GM11168 (cell line): ENCODE results near the gene BLOC1S3.

Source experiments
- in situ Hi-C: fragments of 300-500 bp; cut with MboI; formaldehyde crosslinking; loops from one replicate; pipeline ENCODE4 v1.12.0; 2022; ENCODE audit warnings: low sequenced_read_pairs; ENCODE audit not compliant: unreplicated experiment

Gene BLOC1S3

DNA sequence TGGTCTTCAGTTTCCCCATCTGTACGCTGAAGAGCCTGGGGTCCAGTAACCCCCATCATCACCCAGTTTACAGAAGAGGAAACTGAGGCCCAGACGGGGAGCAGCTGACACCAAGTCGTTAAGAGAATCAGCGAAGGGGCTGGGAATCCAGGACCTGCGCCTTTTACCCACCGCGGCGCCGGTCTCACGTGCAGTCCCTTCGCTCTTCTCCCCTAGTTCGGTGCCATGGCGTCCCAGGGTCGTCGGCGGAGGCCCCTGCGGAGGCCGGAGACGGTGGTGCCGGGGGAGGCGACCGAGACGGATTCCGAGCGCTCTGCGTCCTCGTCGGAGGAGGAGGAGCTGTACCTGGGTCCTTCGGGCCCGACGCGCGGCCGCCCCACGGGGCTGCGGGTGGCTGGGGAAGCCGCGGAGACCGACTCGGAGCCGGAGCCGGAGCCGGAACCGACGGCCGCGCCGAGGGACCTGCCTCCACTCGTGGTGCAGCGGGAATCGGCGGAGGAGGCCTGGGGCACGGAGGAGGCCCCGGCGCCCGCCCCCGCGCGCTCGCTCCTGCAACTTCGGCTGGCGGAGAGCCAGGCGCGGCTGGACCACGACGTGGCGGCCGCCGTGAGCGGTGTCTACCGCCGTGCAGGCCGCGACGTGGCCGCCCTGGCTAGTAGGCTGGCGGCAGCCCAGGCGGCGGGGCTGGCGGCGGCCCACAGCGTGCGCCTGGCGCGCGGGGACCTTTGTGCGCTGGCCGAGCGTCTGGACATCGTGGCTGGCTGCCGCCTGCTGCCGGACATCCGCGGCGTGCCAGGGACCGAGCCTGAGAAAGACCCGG is 698 bp downstream of the BLOC1S3 start:
- in situ Hi-C loops: no loop called here

GRCh38 chr19:45179892-45180370 is 1.3 kb downstream of the BLOC1S3 start:
- in situ Hi-C loops: no loop called here

- in situ Hi-C loops: no loop called here
Observed at GRCh38 chr19:45180936-45181335, 2.4 kb downstream of the BLOC1S3 start.

- in situ Hi-C loops: no loop called here
Observed at GRCh38 chr19:45182758-45183157, 4.2 kb downstream of the BLOC1S3 start.

GRCh38 chr19:45184115-45184514 is 5.5 kb downstream of the BLOC1S3 start:
- in situ Hi-C loops: no loop called here

DNA sequence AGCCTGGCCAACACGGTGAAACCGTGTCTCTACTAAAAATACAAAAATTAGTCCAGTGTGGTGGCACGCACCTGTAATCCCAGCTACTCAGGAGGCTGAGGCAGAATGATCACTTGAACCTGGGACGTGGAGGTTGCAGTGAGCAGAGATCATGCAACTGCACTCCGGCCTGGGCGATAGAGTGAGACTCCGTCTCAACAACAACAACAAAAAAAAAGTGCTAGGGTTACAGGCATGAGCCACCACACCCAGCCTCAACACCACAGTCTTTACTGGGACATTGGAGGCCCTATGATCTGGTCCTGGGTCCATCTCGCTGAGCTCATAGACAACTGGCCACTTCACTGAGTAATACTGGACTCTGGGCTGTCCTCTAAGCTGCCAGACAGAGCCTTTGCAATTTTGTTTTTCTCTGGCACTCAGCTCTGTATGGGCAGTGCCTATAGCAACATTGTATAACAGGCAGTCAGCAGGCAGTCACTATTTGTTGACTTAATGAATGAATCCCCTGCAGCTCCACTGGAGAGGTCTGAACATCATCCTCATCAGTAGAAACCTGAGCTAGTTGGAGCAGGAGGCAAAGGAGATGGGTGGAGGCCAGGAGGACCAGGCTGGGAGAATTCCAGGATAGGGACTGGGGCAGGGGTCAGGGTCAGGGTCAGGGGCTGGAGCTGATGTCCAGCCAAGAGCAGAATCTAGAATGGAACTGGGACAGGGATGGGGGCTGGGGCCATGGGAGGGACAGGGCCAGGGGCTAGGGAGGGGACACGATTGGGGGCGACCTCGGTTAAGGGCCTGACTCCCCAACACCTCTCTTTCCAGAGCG is 8.1 kb downstream of the BLOC1S3 start:
- in situ Hi-C loops: no loop called here

GRCh38 chr19:45187421-45188100 is 9.0 kb downstream of the BLOC1S3 start:
- in situ Hi-C loops: no loop called here

- in situ Hi-C loops: no loop called here
Observed at GRCh38 chr19:45189971-45190370, 11.4 kb downstream of the BLOC1S3 start.

GRCh38 chr19:45191375-45191774 is 12.8 kb downstream of the BLOC1S3 start:
- in situ Hi-C loops: no loop called here

DNA sequence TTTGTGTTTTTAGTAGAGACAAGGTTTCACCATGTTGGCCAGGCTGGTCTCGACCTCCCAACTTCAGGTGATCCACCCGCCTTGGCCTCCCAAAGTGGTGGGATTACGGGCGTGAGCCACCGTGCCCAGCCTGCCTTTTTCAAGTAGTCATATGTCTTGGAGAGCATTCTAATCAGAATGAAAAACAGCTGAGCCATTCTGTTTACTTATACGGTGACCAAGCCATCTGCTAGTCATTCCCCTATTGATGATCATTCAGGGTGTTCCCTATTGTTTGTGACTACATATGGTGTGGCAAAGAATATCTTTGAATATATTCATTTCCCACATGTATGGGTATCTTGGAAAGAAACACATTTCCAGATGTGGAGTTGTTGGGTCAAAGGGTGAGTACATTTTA is 17.2 kb downstream of the BLOC1S3 start:
- in situ Hi-C loops: no loop called here

DNA sequence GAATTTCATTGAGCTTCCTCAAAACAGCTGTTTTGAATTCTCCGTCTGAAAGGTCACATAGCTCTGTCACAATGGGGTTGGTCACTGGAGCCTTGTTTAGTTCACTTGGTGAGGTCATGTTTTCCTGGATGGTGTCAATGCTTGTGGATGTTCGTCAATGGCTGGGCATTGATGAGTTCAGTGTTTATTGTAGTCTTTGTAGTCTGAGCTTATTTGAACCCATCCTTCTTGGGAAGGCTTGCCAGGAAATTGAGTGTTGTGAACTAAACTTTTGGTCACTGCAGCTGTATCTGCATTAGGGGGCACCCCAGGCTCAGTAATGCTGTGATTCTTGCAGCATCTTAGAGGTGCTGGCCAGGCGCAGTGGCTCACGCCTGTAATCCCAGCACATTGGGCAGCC is 22.0 kb downstream of the BLOC1S3 start:
- in situ Hi-C loops: no loop called here

DNA sequence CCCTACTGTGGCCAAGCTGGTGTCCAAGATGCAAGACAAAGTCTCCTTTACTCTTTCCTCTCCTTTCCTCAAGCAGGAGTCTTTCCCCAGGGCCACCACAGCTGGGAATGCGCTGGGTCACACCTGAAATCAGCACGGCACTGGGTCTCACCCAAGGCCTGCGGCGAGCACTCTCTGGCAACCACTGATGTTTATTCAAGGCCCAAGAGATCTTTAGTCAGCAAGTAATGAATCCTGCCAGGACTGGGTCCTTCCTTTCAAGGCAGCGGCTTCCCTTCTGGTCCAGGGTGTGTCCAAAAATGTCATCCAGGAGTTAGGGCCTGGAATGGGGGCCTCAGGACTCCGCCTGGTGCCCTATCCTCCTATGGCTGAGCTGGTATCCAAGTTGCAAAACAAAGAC is 24.1 kb downstream of the BLOC1S3 start:
- in situ Hi-C loops: no loop called here

GRCh38 chr19:45205810-45206209 is 27.2 kb downstream of the BLOC1S3 start:
- in situ Hi-C loops: no loop called here

DNA sequence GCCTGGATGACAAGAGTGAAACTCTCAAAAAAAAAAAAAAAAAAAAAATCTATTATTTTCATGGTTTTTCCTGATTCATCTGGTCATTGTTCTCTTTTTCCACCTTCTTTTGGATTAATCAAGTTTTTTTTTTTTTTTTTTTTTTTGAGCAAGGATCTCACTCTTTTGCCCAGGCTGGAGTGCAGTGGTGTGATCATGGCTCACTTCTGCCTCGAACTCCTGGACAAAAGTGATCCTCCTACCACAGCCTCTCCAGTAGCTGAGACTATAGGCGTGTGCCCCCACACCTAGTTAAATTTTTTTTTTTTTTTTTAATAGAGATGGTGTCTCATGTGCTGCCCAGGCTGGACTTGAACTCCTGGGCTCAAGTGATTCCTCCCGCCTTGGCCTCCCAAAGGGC is 27.7 kb downstream of the BLOC1S3 start:
- in situ Hi-C loops: no loop called here

DNA sequence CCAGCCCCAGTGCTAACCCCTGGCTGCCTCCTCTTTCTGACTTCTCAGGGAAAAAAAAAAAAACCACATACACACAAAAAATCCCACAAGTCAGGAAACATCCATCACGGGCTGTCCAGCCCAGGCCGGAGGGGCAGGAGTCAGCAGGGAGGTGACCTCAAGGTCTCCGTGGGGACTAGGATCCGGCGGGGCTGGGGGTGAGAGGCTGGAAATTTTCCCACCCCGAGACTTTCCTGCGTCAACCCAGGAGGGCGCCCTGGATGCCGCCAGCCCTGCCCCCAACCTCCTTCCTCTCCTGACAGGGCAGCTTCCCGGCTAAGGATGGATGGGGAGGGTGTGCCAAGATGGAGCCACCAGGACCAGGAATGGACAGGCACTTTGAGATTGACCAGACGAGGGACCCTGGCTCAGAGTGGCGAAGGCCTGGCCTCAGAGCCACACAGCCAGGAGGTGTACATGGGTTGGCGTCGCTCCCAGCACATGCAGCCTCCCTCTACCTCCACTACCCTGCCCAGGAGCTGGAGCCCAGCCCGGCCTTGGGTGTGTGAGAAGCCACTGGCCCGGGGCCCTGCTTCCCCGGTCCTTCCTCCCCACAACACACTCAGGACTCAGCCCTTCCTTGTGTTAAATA is 33.3 kb downstream of the BLOC1S3 start:
- in situ Hi-C loops: no loop called here

DNA sequence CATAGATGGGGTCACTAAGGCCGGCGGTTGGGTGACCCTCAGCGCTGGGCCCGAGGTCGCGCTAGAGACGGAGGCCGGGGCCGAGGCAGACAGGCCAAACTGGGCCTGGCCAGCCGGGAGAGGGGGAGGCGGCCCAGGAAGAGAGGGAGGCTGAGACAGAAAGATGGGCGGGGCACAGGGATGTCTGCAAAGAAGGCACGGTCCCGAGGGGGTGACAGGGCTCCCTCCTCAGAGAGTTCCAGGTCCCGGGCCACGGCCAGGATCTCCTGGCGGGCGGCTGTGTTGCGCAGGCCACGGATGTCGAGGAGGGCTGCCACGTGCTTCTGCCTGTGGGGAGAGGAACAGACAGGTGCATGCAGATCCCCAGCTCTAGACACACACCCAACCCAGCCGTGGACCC is 34.4 kb downstream of the BLOC1S3 start:
- in situ Hi-C loops: no loop called here

GRCh38 chr19:45215391-45216191 is 37.0 kb downstream of the BLOC1S3 start:
- in situ Hi-C loops: no loop called here

DNA sequence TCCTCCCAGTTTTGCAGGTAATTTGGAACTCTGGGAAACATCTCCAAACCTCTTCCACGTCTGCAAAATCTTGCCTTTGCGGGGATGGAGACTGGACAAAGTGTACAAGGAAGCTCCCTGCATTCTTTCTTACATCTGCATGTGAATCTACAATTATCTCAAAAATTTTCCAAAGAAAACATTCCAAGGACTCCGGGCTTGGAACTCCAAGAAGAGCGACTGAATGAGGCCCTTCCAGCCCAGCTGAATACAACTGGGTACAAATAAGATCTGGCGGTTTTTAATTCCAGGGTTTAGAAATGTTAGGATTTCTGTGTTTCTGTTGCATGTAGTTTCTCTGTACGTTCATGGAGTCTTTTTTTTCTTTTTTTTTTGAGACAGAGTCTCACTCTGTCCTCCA is 38.1 kb downstream of the BLOC1S3 start:
- in situ Hi-C loops: no loop called here

- in situ Hi-C loops: no loop called here
Observed at GRCh38 chr19:45217193-45217956, 38.8 kb downstream of the BLOC1S3 start.
